Stimulated activated CD8-positive, alpha-beta memory T cell treated with anti-CD3 and anti-CD28 coated beads, Interleukin-15, amount 100 ng/mL, for 4 hours (primary cell): ENCODE results near the gene ZNF438.
"Not testable (repeated sequence)": the region's sequence is repeated elsewhere in the genome, so short reads cannot be mapped to it uniquely, and the experiment has no call there.

Experiments used
- DNase-seq, 2 donors: peaks; one replicate each; pipeline ENCODE4 v3.0.0-alpha.2; 2020; ENCODE audit warnings: low read depth in 2 of 2

The ZNF438 gene

GRCh38 chr10:31031558-31032257, at the start of gene ZNF438:
Gene ZNF438 (minus strand): TSS chr10:31031865. CDS start chr10:30877034, 154,831 bp downstream.
- peak; percentile 83 to 92 for DNase-seq

GRCh38 chr10:31076610-31076988, 44.9 kb upstream of the ZNF438 start:
- no peak for DNase-seq

- DNase-seq = no peak
Measured at GRCh38 chr10:31075881-31076609, 44.4 kb upstream of the ZNF438 start.

- no peak for DNase-seq
Measured at GRCh38 chr10:31075434-31075833, 43.8 kb upstream of the ZNF438 start.

- no peak for DNase-seq
Measured at GRCh38 chr10:31074722-31075086, 43.0 kb upstream of the ZNF438 start.

- DNase-seq = no peak
Measured at GRCh38 chr10:31073996-31074721, 42.5 kb upstream of the ZNF438 start.

- DNase-seq = no peak
Measured at GRCh38 chr10:31073211-31073610, 41.5 kb upstream of the ZNF438 start.

GRCh38 chr10:31072451-31072850, 40.8 kb upstream of the ZNF438 start:
- no peak for DNase-seq

- DNase-seq = no peak
Measured at GRCh38 chr10:31071232-31072005, 39.8 kb upstream of the ZNF438 start.

- no peak for DNase-seq
Measured at GRCh38 chr10:31070691-31071090, 39.0 kb upstream of the ZNF438 start.

- DNase-seq = no peak
Measured at GRCh38 chr10:31070025-31070424, 38.4 kb upstream of the ZNF438 start.

GRCh38 chr10:31069411-31069810, 37.7 kb upstream of the ZNF438 start:
- DNase-seq = no peak

GRCh38 chr10:31064348-31064747, 32.7 kb upstream of the ZNF438 start:
- no peak for DNase-seq

- DNase-seq = no peak
Measured at GRCh38 chr10:31063841-31064240, 32.2 kb upstream of the ZNF438 start.

- DNase-seq = no peak
Measured at GRCh38 chr10:31062856-31063255, 31.2 kb upstream of the ZNF438 start.

GRCh38 chr10:31061941-31062340, 30.3 kb upstream of the ZNF438 start:
- DNase-seq = no peak

GRCh38 chr10:31058795-31059703, 27.4 kb upstream of the ZNF438 start:
- DNase-seq = no peak

GRCh38 chr10:31056678-31057077, 25.0 kb upstream of the ZNF438 start:
- not testable (repeated sequence) for DNase-seq

- DNase-seq = no peak
Measured at GRCh38 chr10:31055573-31056251, 24.0 kb upstream of the ZNF438 start.

- no peak for DNase-seq
Measured at GRCh38 chr10:31051703-31052102, 20.0 kb upstream of the ZNF438 start.
